ENCODE results near the gene NEK2.

GRCh38 chr1:211680752-211681327 is 5.4 kb upstream of the NEK2 start:
- TF ChIP-seq EZH2phosphoT487 (IDR thresholded peaks at IDR 0.05; ENCODE audit: borderline replicate concordance) (no peak), CTCF (conservative IDR thresholded peaks at IDR 0.05; ENCODE audit: low read length) (peak; percentile 89)
